GM21390 (cell line): ENCODE data around the gene VKORC1.

Experiments used
- ATAC-seq: cut with Tn5 transposase; IDR thresholded peaks from one replicate; pipeline ENCODE4 v1.9.1; 2021; ENCODE audit not compliant: unreplicated experiment

Gene VKORC1

GRCh38 chr16:31063843-31064611 lies 30.6 kb downstream of the VKORC1 start:
- no peak for ATAC-seq

DNA sequence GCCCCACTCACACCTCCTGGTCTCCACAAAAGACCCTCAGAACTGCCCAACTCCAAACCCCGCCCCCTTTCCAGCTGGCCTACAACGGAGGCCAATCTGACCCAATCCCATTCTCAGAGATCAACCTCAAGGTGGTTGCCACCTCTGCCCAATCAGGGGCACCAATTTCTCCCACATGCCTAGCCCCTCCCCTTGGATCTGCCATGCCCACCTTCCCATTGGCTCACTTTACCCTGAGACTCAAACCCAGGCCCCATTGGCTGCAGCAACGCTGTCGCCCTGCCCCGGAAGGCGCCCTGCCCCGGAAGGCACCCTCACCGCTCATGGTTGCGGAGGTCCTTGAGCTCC lies 31.1 kb downstream of the VKORC1 start:
- ATAC-seq, result no peak

- ATAC-seq, result no peak
Measured at GRCh38 chr16:31061813-31062440, 32.7 kb downstream of the VKORC1 start.

GRCh38 chr16:31061126-31061812 lies 33.3 kb downstream of the VKORC1 start:
- ATAC-seq, result no peak

- no peak for ATAC-seq
Measured at GRCh38 chr16:31055613-31056012, 39.0 kb downstream of the VKORC1 start.

DNA sequence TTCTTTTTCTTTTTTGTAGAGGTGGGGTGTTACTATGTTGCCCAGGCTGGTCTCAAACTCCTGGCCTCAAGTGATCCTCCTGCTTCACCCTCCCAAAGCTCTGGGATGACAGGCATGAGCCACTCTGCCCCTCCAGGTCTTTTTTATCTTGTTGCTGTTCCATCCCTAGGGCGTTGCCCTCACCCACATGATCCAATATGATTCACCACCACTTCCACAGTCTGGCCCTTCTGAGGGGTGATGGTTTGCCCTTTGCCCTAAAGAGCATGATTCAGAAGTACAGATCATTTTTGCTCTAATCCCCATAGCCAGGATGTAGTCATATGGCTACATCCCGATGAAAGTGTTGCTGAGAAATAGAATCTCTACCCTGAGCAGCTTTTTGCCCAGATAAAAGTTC lies 42.5 kb downstream of the VKORC1 start:
- ATAC-seq, result no peak

DNA sequence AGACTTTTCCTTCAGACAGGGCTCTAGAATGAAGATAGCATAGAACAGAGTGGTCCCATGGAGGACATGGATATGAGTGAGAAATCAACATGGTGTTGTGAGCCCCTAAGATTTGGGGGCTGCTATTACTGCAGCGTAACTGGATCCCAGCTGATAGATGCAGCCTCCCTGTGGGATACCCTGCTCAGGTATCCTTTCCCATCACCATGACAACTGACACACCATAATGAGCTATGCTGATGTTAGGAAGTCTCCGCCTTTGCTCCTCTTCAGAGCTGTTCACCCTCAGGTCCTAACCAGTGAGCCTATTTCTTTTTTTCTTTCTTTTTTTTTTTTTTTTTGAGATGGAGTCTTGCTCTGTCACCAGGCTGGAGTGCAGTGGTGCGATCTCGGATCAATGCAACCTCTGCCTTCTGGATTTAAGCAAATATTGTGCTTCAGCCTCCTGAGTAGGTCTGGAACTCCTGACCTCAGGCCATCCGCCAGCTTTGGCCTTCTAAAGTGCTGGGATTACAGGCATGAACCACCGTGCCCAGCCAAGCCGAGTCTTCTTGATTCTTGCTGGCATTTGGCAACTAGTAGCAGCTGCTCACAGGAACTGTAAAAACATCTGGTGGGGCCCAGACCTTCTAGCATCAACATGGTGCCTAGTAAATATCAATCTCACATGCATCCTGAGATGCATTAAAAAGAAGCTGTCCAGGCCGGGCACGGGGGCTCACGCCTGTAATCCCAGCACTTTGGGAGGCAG lies 44.1 kb downstream of the VKORC1 start:
- no peak for ATAC-seq

DNA sequence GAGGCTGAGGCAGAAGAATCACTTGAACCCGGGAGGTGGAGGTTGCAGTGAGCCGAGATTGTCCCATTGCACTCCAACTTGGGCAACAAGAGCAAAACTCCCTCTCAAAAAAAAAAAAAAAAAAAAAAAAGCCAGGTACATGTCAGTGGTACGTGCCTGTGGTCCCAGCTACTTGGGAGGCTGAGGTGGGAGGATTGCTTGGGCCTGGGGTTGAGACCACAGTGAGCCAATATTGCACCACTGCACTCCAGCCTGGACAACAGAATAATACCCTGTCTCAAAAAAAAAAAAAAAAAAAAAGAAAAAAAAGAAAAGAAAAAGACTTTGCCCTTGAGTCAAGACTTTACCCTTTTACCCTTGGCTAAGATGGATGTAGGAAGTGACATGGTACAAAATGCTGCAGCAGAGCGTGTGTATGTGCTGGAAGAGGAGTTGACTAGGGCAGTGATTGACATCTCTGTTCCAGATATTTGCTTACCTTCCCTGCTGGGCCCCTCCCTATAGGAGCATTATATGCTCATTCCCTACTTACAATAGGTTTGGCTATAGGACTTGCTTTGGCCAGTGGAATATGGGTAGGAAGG lies 50.6 kb downstream of the VKORC1 start:
- ATAC-seq, result no peak

- ATAC-seq, result no peak
Measured at GRCh38 chr16:31043352-31043751, 51.2 kb downstream of the VKORC1 start.

GRCh38 chr16:31042866-31043265 lies 51.7 kb downstream of the VKORC1 start:
- ATAC-seq, result no peak
